SK-N-SH (cell line): ENCODE measurements around the gene GAB2. TPM values are rescaled to one million over a fixed set of nuclear protein-coding genes. Genes with fewer than 3 reads are reported as not detected.

ENCODE experiments used
- CTCF ChIA-PET: fragments of 300-600, 350-600 bp; formaldehyde crosslinking; extraction: SDS; loops from one replicate; lab custom pipeline; 2021; lab: Yijun Ruan, JAX
- POLR2A ChIA-PET: fragments of 350-600 bp; sonication (Branson Sonifier 250); formaldehyde crosslinking; extraction: SDS; loops from one replicate; lab custom pipeline; 2020; ENCODE audit warnings: antibody characterized with exemption, inconsistent platforms; lab: Yijun Ruan, JAX
- DNase-seq: peaks from one replicate; pipeline ENCODE4 v3.0.0; 2012
- H2AFZ ChIP-seq: fragments of 200-600 bp; sonication (generic); 2 replicates; pipeline ENCODE4 v1.8.1; 2016; ENCODE audit warnings: antibody characterized with exemption, mild to moderate bottlenecking, low read depth
- H3F3A ChIP-seq: fragments of 200-600 bp; sonication (generic); replicated peaks from 2 replicates; pipeline ENCODE3; 2016; ENCODE audit warnings: antibody characterized with exemption, mild to moderate bottlenecking; ENCODE audit not compliant: insufficient read depth
- H3K27ac ChIP-seq, 2 experiments: fragments of 200-500 bp in 1 of 2; fragments of 200-600 bp in 1 of 2; sonication (Bioruptor generic) in 1 of 2; sonication (generic), shearing (Covaris generic) in 1 of 2; 2 replicates each; pipeline versions ENCODE4 v1.5.1 to v1.6.1; 2014 to 2016; ENCODE audit warnings: low read depth in 2 of 2, inconsistent platforms in 1 of 2, low read length in 1 of 2, mild to moderate bottlenecking in 1 of 2, mixed read lengths in 1 of 2
- H3K27me3 ChIP-seq: fragments of 200-600 bp; sonication (generic), shearing (Covaris generic); 2 replicates; pipeline ENCODE4 v1.6.1; 2016; ENCODE audit warnings: mixed run types; ENCODE audit not compliant: insufficient read depth
- H3K36me3 ChIP-seq, 2 experiments: fragments of 200-500 bp in 1 of 2; fragments of 200-600 bp in 1 of 2; sonication (Bioruptor generic) in 1 of 2; sonication (generic) in 1 of 2; replicated peaks in 1 of 2; 2 replicates each; pipeline versions ENCODE3 to v1.5.1; 2014 to 2016; ENCODE audit warnings: low read length in 1 of 2, mild to moderate bottlenecking in 1 of 2; ENCODE audit not compliant: insufficient read depth in 2 of 2, control insufficient read depth in 1 of 2
- H3K4me1 ChIP-seq, 2 experiments: fragments of 200-500 bp in 1 of 2; fragments of 200-600 bp in 1 of 2; sonication (Bioruptor generic) in 1 of 2; sonication (generic), shearing (Covaris generic) in 1 of 2; 2 replicates each; pipeline versions ENCODE4 v1.5.1 to v1.6.1; 2014 to 2016; ENCODE audit warnings: low read depth in 1 of 2, low read length in 1 of 2, mixed run types in 1 of 2; ENCODE audit not compliant: insufficient read depth in 2 of 2, control insufficient read depth in 1 of 2
- H3K4me2 ChIP-seq: fragments of 200-600 bp; sonication (generic), shearing (Covaris generic); 2 replicates; pipeline ENCODE4 v1.6.1; 2017; ENCODE audit warnings: mixed run types
- H3K4me3 ChIP-seq, 2 experiments: fragments of 200-500 bp in 1 of 2; fragments of 200-600 bp in 1 of 2; sonication (Bioruptor generic) in 1 of 2; sonication (generic), shearing (Covaris generic) in 1 of 2; 2 replicates each; pipeline versions ENCODE4 v1.5.1 to v1.8.1; 2014 to 2016; ENCODE audit warnings: low read depth in 2 of 2, inconsistent platforms in 1 of 2, low read length in 1 of 2, mild to moderate bottlenecking in 1 of 2, mixed read lengths in 1 of 2, moderate library complexity in 1 of 2
- H3K79me2 ChIP-seq: fragments of 200-600 bp; sonication (generic); 2 replicates; pipeline ENCODE4 v1.8.1; 2017; ENCODE audit warnings: mild to moderate bottlenecking; ENCODE audit not compliant: insufficient read depth
- H3K9ac ChIP-seq: fragments of 200-600 bp; sonication (generic); 2 replicates; pipeline ENCODE4 v1.6.1; 2017; ENCODE audit warnings: mixed run types
- H3K9me2 ChIP-seq: fragments of 200-600 bp; sonication (generic); 2 replicates; pipeline ENCODE4 v1.6.1; 2017; ENCODE audit warnings: mixed run types
- H3K9me3 ChIP-seq: fragments of 200-600 bp; sonication (generic); 2 replicates; pipeline ENCODE4 v1.6.1; 2017; ENCODE audit warnings: mixed run types, mild to moderate bottlenecking, moderate library complexity
- H4K20me1 ChIP-seq: fragments of 200-600 bp; sonication (generic); 2 replicates; pipeline ENCODE4 v1.6.1; 2017; ENCODE audit warnings: mild to moderate bottlenecking, mixed run types; ENCODE audit not compliant: insufficient read depth
- CHD2 ChIP-seq: fragments of 150-350 bp; IDR thresholded peaks from 2 replicates; pipeline ENCODE4 v1.6.1; 2018; ENCODE audit warnings: low read length; ENCODE audit not compliant: partially characterized antibody
- FOXJ3 ChIP-seq: sonication (generic); formaldehyde crosslinking; IDR thresholded peaks from 2 replicates; pipeline ENCODE4 v1.5.1; 2020; ENCODE audit warnings: mild to moderate bottlenecking, missing genetic modification reagents
- GABPA ChIP-seq: IDR thresholded peaks from 2 replicates; pipeline ENCODE4 v1.4.0; 2012; ENCODE audit warnings: low read depth, mild to moderate bottlenecking
- NFIC ChIP-seq: IDR thresholded peaks from 2 replicates; pipeline ENCODE4 v1.4.0; 2012; ENCODE audit warnings: borderline replicate concordance
- NRF1 ChIP-seq: IDR thresholded peaks from 2 replicates; pipeline ENCODE4 v1.6.1; 2012; ENCODE audit warnings: low read depth, mild to moderate bottlenecking, low read length
- RAD21 ChIP-seq: IDR thresholded peaks from 2 replicates; pipeline ENCODE4 v1.6.1; 2012; ENCODE audit warnings: mild to moderate bottlenecking, low read length
- RCOR1 ChIP-seq: fragments of 150-350 bp; IDR thresholded peaks from 2 replicates; pipeline ENCODE4 v1.6.1; 2017; ENCODE audit warnings: antibody characterized with exemption, low read length
- RFX5 ChIP-seq: IDR thresholded peaks from 2 replicates; pipeline ENCODE4 v1.6.1; 2012; ENCODE audit warnings: mild to moderate bottlenecking, improper control_type of control experiment, low read length
- RXRA ChIP-seq: IDR thresholded peaks from 2 replicates; pipeline ENCODE4 v1.4.0; 2012; ENCODE audit warnings: low read depth, mild to moderate bottlenecking, borderline replicate concordance
- SIN3A ChIP-seq: IDR thresholded peaks from 2 replicates; pipeline ENCODE4 v1.6.1; 2012; ENCODE audit warnings: low read depth, mild to moderate bottlenecking, low read length, moderate library complexity, borderline replicate concordance
- TCF12 ChIP-seq: IDR thresholded peaks from 2 replicates; pipeline ENCODE4 v1.4.0; 2012
- YY1 ChIP-seq: IDR thresholded peaks from 2 replicates; pipeline ENCODE4 v1.4.0; 2012; ENCODE audit warnings: low read depth, mild to moderate bottlenecking
- WGBS: methylation state at CpG from one replicate; pipeline ENCODE4 v1.1.6; 2017; ENCODE audit warnings: low lambda C conversion rate; 5-methylcytosine and 5-hydroxymethylcytosine counted together
- polyA plus RNA-seq, 3 experiments: library from polyadenylated mRNA; depleted of rRNA; stranded (reverse); fragments of >200 nt; gene quantifications; 2 replicates each; pipeline ENCODE4 v1.2.3, GENCODE V29; 2012
- TF ChIP-seq, protein P1 (sequence below): IDR thresholded peaks from 2 replicates; pipeline ENCODE4 v1.4.0; 2012; ENCODE audit warnings: low read depth, borderline replicate concordance
- TF ChIP-seq, protein P2 (sequence below): fragments of 200-600 bp; sonication (generic); IDR thresholded peaks from 2 replicates; pipeline ENCODE4 v1.6.1; 2017; ENCODE audit warnings: antibody characterized with exemption, mild to moderate bottlenecking, moderate library complexity
- TF ChIP-seq, protein P3 (sequence below): fragments of 150-350 bp; IDR thresholded peaks from 2 replicates; pipeline ENCODE4 v1.6.1; 2017; ENCODE audit warnings: antibody characterized with exemption, low read length, low read depth, borderline replicate concordance
- TF ChIP-seq, protein P4 (sequence below): IDR thresholded peaks from 2 replicates; pipeline ENCODE4 v1.6.1; 2012; ENCODE audit warnings: mild to moderate bottlenecking, low read depth, low read length, moderate library complexity
- TF ChIP-seq, protein P5 (sequence below): IDR thresholded peaks from 2 replicates; pipeline ENCODE4 v1.4.0; 2012; ENCODE audit warnings: low read depth

GAB2 gene
- polyA plus RNA-seq, 1 of the 3 experiments (the other 2 are of a cell fraction) = 5.6 TPM

DNA sequence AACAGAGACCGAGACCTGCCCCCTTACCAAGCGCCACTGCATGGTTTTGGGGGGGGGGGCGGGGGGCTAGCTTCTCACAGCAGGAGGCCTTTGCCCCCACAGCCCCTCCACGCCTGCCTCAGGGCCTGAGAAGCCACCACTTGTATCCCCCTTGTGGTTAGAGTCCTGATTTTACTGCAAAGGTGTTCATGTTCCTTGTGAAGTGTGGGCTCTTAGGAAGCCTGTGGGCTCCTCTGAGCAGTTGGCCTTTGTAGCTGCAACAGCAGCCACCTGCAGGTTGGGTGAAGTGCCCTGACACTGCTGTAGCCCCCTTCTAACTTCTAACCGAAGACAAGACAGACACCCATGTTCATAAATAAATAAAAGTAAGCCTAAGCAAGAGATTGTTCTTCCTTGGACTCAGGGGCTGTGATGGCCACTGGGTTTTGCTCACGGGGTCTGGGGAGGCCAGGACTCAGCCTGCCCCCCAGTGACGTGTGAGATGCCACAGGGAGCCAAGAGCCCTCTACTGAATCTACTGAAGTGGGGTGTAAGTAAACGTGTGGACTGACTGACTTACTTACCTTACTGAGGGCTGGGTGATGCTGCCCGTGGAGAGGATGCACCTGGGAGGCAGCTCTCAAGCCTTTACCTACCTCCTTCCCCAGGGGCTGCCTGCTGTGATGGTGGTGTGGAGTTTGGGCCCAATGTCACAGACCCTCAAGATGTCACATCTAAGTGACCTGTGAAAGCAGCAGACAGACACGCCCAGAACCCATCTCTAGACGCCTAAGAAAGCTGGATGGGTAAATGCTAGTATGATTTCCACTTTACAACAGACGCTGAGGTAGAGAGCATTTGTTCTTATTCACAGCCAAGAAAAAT is 203.1 kb downstream of the GAB2 start:
- Histone ChIP-seq H3K4me1 (no peaks in the 10 kb centered on the region; a peak in 1 of 4 replicates), H2AFZ (no peak overlapping the region), H3K4me2 (no peak overlapping the region), H3F3A (no peaks in the 10 kb centered on the region), H3K27ac (no peak overlapping the region), H4K20me1 (peaks cover 6% of the 10 kb centered on the region; the same call in 1 of the 2 replicates), H3K79me2 (peaks cover 26% of the 10 kb centered on the region), H3K27me3 (no peaks in the 10 kb centered on the region), H3K9ac (no peak overlapping the region), H3K9me2 (no peaks in the 10 kb centered on the region), H3K36me3 (peaks cover 33 to 53% of the 10 kb centered on the region in 2 experiments), H3K9me3 (no peaks in the 10 kb centered on the region), H3K4me3 (no peak overlapping the region)
- WGBS = 91% methylated on average over 10 of the region's 12 CpGs
- CTCF ChIA-PET = interaction anchor here (0.6 to 5.1 kb wide), 2 partner anchors 11 to 13 kb away, joined by 3 to 16 read pairs; no protein-coding TSS in a partner anchor
- TF ChIP-seq RAD21 (no peak), RFX5 (no peak), RXRA (no peak), SIN3A (no peak), CHD2 (no peak), GABPA (no peak), RCOR1 (no peak), NFIC (no peak), TCF12 (no peak), FOXJ3 (CRISPR knock-in tag) (no peak), NRF1 (no peak), YY1 (no peak)
- TF ChIP-seq, protein P1, sequence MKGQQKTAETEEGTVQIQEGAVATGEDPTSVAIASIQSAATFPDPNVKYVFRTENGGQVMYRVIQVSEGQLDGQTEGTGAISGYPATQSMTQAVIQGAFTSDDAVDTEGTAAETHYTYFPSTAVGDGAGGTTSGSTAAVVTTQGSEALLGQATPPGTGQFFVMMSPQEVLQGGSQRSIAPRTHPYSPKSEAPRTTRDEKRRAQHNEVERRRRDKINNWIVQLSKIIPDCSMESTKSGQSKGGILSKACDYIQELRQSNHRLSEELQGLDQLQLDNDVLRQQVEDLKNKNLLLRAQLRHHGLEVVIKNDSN = no peak
- TF ChIP-seq, protein P2, sequence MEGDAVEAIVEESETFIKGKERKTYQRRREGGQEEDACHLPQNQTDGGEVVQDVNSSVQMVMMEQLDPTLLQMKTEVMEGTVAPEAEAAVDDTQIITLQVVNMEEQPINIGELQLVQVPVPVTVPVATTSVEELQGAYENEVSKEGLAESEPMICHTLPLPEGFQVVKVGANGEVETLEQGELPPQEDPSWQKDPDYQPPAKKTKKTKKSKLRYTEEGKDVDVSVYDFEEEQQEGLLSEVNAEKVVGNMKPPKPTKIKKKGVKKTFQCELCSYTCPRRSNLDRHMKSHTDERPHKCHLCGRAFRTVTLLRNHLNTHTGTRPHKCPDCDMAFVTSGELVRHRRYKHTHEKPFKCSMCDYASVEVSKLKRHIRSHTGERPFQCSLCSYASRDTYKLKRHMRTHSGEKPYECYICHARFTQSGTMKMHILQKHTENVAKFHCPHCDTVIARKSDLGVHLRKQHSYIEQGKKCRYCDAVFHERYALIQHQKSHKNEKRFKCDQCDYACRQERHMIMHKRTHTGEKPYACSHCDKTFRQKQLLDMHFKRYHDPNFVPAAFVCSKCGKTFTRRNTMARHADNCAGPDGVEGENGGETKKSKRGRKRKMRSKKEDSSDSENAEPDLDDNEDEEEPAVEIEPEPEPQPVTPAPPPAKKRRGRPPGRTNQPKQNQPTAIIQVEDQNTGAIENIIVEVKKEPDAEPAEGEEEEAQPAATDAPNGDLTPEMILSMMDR = no peak
- TF ChIP-seq, protein P3, sequence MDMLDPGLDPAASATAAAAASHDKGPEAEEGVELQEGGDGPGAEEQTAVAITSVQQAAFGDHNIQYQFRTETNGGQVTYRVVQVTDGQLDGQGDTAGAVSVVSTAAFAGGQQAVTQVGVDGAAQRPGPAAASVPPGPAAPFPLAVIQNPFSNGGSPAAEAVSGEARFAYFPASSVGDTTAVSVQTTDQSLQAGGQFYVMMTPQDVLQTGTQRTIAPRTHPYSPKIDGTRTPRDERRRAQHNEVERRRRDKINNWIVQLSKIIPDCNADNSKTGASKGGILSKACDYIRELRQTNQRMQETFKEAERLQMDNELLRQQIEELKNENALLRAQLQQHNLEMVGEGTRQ = no peak
- TF ChIP-seq, protein P4, sequence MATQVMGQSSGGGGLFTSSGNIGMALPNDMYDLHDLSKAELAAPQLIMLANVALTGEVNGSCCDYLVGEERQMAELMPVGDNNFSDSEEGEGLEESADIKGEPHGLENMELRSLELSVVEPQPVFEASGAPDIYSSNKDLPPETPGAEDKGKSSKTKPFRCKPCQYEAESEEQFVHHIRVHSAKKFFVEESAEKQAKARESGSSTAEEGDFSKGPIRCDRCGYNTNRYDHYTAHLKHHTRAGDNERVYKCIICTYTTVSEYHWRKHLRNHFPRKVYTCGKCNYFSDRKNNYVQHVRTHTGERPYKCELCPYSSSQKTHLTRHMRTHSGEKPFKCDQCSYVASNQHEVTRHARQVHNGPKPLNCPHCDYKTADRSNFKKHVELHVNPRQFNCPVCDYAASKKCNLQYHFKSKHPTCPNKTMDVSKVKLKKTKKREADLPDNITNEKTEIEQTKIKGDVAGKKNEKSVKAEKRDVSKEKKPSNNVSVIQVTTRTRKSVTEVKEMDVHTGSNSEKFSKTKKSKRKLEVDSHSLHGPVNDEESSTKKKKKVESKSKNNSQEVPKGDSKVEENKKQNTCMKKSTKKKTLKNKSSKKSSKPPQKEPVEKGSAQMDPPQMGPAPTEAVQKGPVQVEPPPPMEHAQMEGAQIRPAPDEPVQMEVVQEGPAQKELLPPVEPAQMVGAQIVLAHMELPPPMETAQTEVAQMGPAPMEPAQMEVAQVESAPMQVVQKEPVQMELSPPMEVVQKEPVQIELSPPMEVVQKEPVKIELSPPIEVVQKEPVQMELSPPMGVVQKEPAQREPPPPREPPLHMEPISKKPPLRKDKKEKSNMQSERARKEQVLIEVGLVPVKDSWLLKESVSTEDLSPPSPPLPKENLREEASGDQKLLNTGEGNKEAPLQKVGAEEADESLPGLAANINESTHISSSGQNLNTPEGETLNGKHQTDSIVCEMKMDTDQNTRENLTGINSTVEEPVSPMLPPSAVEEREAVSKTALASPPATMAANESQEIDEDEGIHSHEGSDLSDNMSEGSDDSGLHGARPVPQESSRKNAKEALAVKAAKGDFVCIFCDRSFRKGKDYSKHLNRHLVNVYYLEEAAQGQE = no peak
- TF ChIP-seq, protein P5, sequence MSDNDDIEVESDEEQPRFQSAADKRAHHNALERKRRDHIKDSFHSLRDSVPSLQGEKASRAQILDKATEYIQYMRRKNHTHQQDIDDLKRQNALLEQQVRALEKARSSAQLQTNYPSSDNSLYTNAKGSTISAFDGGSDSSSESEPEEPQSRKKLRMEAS = no peak
- POLR2A ChIA-PET = no interaction called here
- no peak for DNase-seq
